ENCODE measurements around the gene SDK1. TPM values are rescaled to one million over a fixed set of nuclear protein-coding genes. Genes with fewer than 3 reads are reported as not detected.

The SDK1 gene
- total and polyA plus RNA-seq, 10 of the 15 experiments (the other 5 are each of a cell fraction or from before 2014, with no cell fraction given), result 0.14 to 0.33 TPM; not detected in 8

- ChIA-PET SMC1A (ENCODE audit: uncharacterized antibody, unreplicated experiment) (no interaction called here), POLR2A (no interaction called here), RAD21 (ENCODE audit: unreplicated experiment) (no interaction called here), CTCF (no interaction called here)
- no peaks in the 10 kb centered on the region for H3K4me1 ChIP-seq (ENCODE audit: control insufficient read depth, insufficient read depth, low read length)
- H3K27ac ChIP-seq (ENCODE audit: control insufficient read depth, insufficient read depth), result no peak overlapping the region
- H3K9me3 ChIP-seq (replicated peaks; ENCODE audit: control insufficient read depth, insufficient read depth, low read length), result no peaks in the 10 kb centered on the region; the same call in 2 of the 3 replicates
- no peak overlapping the region for H3K4me2 ChIP-seq (ENCODE audit: control insufficient read depth, insufficient read depth)
- no peaks in the 10 kb centered on the region for H3K27me3 ChIP-seq (replicated peaks in 1 of 2; ENCODE audit: control insufficient read depth in 2 of 2, insufficient read depth in 2 of 2, low read length in 1 of 2)
- no peak overlapping the region for H3K4me3 ChIP-seq
- ATAC-seq (no peak), DNase-seq (ENCODE audit: low read depth, low spot score) (no peak), FAIRE-seq (no peak)
- H4K20me1 ChIP-seq (ENCODE audit: control insufficient read depth, insufficient read depth), result no peaks in the 10 kb centered on the region
- whole genome bisulfite sequencing (ENCODE audit: insufficient coverage, insufficient replicate concordance, low lambda C conversion rate, missing lambda C conversion rate), result 57% methylated on average over 12 of the region's 12 CpGs
- TF ChIP-seq JUND (IDR thresholded peaks at IDR 0.05; ENCODE audit: low read depth, low read length), result no peak
- TF ChIP-seq HCFC1 (IDR thresholded peaks at IDR 0.05; ENCODE audit: low read length), result no peak
- TF ChIP-seq SREBF2 (IDR thresholded peaks at IDR 0.05; ENCODE audit: low read length), result no peak
- no peak for TF ChIP-seq CBFB (IDR thresholded peaks at IDR 0.05; ENCODE audit: low read depth)
- TF ChIP-seq POU2F2 (IDR thresholded peaks at IDR 0.05; ENCODE audit: borderline replicate concordance, low read depth, low read length), result no peak
- no peak for TF ChIP-seq SP1 (IDR thresholded peaks at IDR 0.05; ENCODE audit: low read depth, low read length)
- TF ChIP-seq ZNF592 (IDR thresholded peaks at IDR 0.05), result no peak
- no peak for TF ChIP-seq CTCF (IDR thresholded peaks at IDR 0.05 in 2 of 3, conservative IDR thresholded peaks at IDR 0.05 in 1 of 3; ENCODE audit: control insufficient read depth in 2 of 3, extremely low read depth in 1 of 3, insufficient read depth in 1 of 3, low read depth in 3 of 3, low read length in 3 of 3)
- TF ChIP-seq ZBTB4 (CRISPR knock-in tag; IDR thresholded peaks at IDR 0.05), result no peak
- TF ChIP-seq PML (IDR thresholded peaks at IDR 0.05; ENCODE audit: low read length), result no peak
- TF ChIP-seq NKRF (conservative IDR thresholded peaks at IDR 0.05), result no peak
- no peak for TF ChIP-seq BCL3 (IDR thresholded peaks at IDR 0.05; ENCODE audit: borderline replicate concordance, insufficient read depth, low read depth, low read length, poor library complexity, severe bottlenecking)
- intact Hi-C loops (cut with micrococcal nuclease; ENCODE audit: unreplicated experiment) (no loop called here), in situ Hi-C loops (cut with MboI) (no loop called here)
- BruUV-seq (replicated peaks), result no TSS peak
- no peaks in the 10 kb centered on the region for H3K36me3 ChIP-seq (ENCODE audit: control insufficient read depth in 2 of 2, insufficient read depth in 2 of 2, low read length in 1 of 2)
- H3K9ac ChIP-seq (ENCODE audit: control insufficient read depth, insufficient read depth, low read length), result no peak overlapping the region
- H2AFZ ChIP-seq (ENCODE audit: control insufficient read depth, low read depth, low read length), result no peak overlapping the region
- H3K79me2 ChIP-seq (ENCODE audit: control insufficient read depth, insufficient read depth, low read length), result no peaks in the 10 kb centered on the region
These were observed 935.3 kb downstream of the SDK1 start for GRCh38 chr7:4236389-4236788.

Data from GM12878 (cell line).